Cardiac fibroblast (primary cell): ENCODE measurements around the gene NMUR1.
A peak's percentile ranks its signal among the peaks of the same experiment; 100 is the strongest.

Experiments
- DNase-seq, 2 donors: peaks; one replicate each; pipeline versions ENCODE4 v3.0.0 to v3.0.0-alpha.2; 2010; ENCODE audit warnings: low read depth in 2 of 2
- H3K4me3 ChIP-seq, 2 donors: replicated peaks in 1 of 2; 1 replicate in 1 of 2; 2 replicates in 1 of 2; pipeline ENCODE4 v1.5.1; 2011; ENCODE audit warnings: low read depth in 2 of 2, low read length in 2 of 2, mild to moderate bottlenecking in 2 of 2, moderate library complexity in 1 of 2
- TF ChIP-seq, protein P1 (sequence below): IDR thresholded peaks from one replicate; pipeline ENCODE4 v1.5.1; 2011; ENCODE audit warnings: low read depth, mild to moderate bottlenecking, low read length, inconsistent platforms

Gene NMUR1

GRCh38 chr2:231531883-231532755 is 1.9 kb upstream of the NMUR1 start:
- no peak overlapping the region for H3K4me3 ChIP-seq
- TF ChIP-seq, protein P1, sequence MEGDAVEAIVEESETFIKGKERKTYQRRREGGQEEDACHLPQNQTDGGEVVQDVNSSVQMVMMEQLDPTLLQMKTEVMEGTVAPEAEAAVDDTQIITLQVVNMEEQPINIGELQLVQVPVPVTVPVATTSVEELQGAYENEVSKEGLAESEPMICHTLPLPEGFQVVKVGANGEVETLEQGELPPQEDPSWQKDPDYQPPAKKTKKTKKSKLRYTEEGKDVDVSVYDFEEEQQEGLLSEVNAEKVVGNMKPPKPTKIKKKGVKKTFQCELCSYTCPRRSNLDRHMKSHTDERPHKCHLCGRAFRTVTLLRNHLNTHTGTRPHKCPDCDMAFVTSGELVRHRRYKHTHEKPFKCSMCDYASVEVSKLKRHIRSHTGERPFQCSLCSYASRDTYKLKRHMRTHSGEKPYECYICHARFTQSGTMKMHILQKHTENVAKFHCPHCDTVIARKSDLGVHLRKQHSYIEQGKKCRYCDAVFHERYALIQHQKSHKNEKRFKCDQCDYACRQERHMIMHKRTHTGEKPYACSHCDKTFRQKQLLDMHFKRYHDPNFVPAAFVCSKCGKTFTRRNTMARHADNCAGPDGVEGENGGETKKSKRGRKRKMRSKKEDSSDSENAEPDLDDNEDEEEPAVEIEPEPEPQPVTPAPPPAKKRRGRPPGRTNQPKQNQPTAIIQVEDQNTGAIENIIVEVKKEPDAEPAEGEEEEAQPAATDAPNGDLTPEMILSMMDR = no peak
- peak in 1 of 2 donors; percentile 25 for DNase-seq

- TF ChIP-seq, protein P1 = no peak
- no peak overlapping the region for H3K4me3 ChIP-seq
- no peak for DNase-seq
Measured at GRCh38 chr2:231531466-231531865, 1.2 kb upstream of the NMUR1 start.

- DNase-seq = no peak
- H3K4me3 ChIP-seq = no peak overlapping the region
- TF ChIP-seq, protein P1 = no peak
Measured at GRCh38 chr2:231528636-231529030, 1.6 kb downstream of the NMUR1 start.

DNA sequence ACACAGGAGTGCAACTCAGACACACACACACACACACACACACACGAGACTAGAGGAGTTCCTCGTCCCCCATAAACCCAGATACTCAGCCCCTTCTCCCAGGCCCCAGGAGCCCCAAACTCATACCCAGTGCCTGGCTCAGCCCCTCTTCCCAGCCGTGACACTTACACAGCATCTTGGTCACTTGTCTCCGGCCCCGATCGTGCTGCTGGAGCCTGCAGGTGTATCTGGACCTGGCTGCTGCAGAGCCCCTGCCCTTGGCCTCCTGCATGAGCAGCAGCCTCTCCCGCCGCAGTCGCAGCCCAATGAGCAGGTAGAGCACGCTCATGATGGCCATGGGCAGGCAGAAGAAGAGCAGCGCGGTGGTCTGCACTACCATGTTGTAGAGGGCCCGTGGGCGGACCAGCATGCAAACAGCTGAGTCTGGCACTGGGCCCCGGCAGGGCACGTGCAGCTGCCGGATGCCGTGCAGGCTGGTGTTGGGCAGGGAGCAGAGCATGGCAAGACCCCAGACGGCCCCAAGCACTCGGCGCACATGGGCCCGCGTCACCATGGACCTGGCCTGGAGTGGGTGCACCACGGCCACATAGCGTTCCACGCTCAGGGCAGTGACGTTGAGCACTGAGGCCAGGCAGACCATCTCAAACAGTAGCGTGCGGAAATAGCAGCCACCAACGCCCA is 2.1 kb downstream of the NMUR1 start:
- TF ChIP-seq, protein P1 = no peak
- DNase-seq = no peak
- H3K4me3 ChIP-seq = no peak overlapping the region

GRCh38 chr2:231527091-231527395 is 3.2 kb downstream of the NMUR1 start:
- no peak overlapping the region for H3K4me3 ChIP-seq
- TF ChIP-seq, protein P1 = no peak
- no peak for DNase-seq

GRCh38 chr2:231526341-231527090 is 3.7 kb downstream of the NMUR1 start:
- no peak for DNase-seq
- H3K4me3 ChIP-seq = no peak overlapping the region
- TF ChIP-seq, protein P1 = no peak
